Stimulated activated CD8-positive, alpha-beta memory T cell treated with anti-CD3 and anti-CD28 coated beads, Interleukin-2, amount 100 ng/mL, for 1 hour (primary cell): Measurements from ENCODE around the gene ACADS.

Source experiments
- DNase-seq, 2 donors: peaks; one replicate each; pipeline ENCODE4 v3.0.0-alpha.2; 2020; ENCODE audit warnings: low read depth in 2 of 2

The ACADS gene

DNA sequence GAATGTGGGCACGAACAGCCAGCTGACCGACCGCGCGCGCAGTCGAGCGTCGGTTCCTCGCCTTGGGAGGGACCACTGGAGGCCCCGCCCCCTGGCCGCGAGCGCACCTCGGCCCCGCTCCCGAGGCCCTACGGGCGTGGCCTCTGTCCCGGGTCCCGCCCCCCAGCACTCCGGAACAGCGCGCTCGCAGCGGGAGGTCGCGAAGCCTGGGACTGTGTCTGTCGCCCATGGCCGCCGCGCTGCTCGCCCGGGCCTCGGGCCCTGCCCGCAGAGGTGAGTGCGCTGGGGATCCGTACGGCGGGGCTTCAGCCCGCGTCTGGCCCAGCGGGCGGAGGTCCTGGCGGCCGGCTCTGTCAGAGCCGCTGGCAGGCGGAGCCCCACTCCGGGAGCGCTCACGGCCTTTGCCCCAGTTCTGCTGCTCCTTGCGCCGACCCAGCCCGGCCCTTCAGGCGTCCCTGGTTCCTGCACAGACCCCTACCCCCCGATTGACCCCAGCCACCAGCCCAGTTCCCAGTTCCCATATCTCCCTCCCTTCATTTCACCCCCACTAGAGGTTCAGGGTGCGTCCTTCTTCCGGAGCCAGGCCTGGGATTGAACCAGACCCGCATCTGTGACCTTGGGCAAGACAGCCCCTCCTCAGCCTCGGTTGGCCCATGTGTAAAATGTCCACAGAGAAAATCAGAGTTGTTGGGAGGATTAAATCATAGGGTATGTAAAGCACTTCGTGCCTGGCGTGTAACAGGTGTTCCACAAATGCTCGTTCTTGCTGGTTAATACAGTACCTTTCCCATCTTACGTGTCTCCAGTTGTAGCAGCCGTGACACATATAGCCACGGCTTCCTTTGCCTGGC is at the start of gene ACADS:
ACADS (plus strand) TSS at position 168 of the 851 bp plus-strand sequence; CDS start at position 228, 60 bp downstream.
- DNase-seq, result peak; percentile 73 to 81

DNA sequence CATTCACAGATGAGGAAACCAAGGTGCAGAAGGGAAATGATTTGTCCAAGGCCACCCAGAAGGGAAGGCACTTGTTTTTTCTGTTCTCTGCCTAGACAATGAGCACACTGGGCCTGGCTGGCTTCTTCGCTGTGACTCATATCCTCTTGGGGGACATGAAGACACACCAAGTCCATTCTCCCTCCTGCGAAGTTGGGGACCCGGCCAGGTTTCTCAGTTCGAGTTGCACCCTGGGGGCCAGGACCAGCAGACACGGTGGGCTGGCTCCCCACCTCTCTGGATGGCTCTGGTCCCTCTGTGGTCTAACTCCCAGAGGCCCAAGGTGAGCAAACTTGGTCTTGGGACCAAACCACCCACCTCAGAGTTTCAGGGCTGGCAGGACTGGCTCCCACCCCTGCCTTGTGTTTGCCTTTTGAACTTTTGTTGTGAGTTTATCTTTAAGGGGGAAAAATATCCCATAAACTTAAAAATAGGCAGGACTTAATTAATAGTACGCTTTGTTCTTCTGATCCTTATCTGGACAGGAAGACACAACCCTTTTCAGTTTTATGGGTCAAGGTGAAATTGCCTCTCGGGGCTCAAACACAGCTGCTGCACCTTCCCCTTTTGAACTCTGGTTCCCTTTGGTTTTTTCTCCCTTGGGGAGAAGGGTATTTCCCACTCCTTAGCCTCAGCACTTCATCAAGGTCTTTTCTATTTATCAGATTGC is 47.7 kb upstream of the ACADS start:
- DNase-seq, result no peak

DNA sequence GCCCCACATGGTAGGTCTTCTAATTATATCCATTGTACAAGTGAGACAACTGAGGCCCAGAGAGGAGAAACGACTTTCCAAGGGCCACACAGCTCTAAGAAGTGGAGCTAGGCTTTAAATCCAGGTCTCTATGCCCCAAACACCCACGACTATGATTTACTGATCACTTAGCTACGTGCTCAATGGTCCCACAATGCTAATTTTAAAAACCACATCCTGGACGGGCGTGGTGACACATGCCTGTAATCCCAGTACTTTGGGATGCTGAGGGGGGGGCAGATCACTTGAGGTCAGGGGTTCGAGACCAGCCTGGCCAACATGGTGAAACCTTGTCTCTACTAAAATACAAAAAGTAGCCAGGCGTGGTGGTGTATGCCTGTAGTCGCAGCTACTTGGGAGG is 47.1 kb upstream of the ACADS start:
- no peak for DNase-seq

DNA sequence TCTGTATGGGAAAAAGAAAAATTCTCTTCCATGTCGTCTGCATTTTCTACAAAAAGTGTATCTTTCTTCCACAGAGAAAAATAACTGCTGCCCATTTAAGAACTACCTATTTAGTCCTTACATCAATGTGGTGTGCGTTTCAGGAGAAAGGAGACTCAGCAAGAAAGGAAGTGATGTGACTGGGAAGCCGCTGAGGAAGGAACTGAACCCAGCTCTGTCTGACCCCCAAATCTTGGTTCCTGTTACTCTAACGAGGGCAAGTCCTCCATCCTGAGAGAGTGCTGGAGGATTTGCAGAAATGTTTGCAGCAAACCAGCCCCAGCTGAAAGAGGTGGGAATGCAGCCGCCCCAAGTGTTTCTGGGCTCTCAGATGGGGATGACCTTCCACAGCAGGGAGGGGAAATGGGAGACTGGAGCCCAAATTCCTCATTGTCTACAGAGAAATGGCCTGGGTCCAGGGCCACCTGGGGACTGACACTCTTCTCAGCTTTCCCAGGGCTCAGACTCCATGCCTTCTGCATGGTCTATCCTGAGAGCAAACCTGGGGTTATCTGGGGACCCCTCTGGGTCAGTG is 45.4 kb upstream of the ACADS start:
- DNase-seq, result no peak

GRCh38 chr12:120684523-120684932 is 41.1 kb upstream of the ACADS start:
- DNase-seq, result no peak

- no peak for DNase-seq
Measured at GRCh38 chr12:120685522-120685921, 40.1 kb upstream of the ACADS start.

- DNase-seq, result peak; percentile 95 to 97
Measured at GRCh38 chr12:120686151-120686689, 39.4 kb upstream of the ACADS start.

DNA sequence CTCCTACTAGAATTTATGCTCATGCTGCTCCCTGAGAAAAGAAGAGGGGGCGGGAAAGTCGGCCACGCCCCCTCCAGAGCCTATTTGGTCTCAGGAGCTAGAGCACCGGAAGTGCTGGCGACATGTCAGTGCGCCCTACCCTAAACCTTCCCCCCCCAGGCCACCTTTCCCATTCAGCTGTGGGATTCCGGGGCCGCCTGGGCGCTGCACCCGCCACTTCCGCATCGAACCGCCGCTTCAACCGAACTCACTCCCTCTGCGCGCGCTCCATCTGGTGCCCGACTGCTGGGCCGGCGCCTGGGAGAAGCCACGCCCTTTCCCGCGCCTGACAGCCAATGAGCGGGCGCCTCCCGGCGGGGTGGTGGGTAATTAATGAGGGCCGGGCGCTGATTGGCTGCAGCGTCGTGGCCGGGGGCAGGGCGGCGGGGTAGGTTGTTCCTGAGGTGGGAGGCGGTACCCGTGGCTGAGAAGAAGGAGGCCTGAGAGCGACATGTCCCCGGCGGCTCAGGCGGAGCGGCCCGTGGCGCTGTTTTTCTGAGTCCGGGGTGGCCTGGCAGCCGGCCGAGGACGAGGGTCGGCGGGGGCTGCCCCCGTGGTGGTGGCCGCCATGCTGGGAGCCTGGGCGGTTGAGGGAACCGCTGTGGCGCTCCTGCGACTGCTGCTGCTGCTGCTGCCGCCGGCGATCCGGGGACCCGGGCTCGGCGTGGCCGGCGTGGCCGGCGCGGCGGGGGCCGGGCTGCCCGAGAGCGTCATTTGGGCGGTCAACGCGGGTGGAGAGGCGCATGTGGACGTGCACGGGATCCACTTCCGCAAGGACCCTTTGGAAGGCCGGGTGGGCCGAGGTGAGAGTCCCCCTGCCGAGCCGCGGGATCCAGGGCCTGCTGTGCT is 38.7 kb upstream of the ACADS start, which contains the start of gene MLEC:
MLEC (plus strand) TSS at position 460 of the 888 bp plus-strand sequence; CDS start at position 608, 148 bp downstream.
- peak; percentile 99 for DNase-seq

DNA sequence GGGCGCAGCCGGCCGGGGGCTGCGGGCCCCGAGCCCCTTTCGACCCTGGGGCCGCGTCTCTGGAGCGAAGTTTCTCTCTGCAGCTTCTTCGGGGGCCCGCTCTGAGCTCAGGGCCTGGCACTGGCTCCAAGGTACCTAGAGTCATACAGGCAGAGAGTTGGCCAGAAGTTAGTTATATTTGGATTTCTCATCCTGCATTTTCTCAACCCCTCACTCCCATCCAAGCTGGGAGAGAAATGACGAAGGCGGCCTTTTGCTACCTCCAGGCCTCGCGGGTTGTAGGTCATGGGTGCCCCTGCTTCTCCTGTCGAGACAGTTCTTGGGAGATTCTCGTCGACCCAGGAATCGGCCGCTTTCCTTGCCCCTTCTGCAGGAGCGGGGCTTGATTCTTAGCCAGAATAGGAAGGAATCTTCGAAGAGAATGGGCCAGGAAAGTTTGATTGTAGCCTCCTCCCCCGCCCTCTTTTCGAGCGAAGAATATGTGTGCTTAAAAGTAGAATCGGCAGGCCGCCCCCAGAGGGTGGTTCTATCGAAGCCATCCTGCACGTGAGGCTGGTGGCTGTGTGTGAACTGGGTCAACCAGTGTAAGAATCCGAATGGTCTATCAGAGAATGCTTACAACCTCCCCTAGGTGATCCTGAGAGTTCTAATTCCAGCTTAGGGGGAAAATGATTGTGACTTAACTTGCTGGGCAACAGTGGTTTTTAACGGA is 37.9 kb upstream of the ACADS start:
- DNase-seq, result no peak

DNA sequence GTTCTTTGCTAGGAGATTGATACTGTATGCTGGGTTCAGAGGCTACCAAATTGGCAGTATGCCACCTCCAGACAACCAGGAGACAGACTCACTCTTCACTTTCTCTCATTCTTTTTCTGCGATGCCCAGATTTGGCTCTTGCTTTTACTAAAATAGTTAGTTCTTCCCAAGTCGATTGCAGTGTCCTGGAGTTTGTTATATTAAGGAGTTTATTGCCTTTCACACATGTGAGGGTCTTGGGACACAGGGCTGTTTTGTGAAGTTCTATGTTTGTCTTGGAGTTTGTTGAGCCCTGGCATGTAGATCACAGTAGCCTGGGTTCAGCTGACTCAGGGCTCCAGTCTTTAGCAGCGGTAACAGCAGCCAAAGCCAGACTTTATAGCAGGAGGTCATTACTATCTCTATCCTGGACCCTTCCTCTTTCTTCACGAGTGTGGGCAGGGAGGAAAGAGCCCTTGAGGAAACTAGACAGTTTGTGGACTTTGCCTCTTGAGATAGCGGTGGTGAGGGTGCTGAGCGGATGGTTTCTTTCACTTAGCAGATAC is 37.0 kb upstream of the ACADS start:
- DNase-seq, result no peak

DNA sequence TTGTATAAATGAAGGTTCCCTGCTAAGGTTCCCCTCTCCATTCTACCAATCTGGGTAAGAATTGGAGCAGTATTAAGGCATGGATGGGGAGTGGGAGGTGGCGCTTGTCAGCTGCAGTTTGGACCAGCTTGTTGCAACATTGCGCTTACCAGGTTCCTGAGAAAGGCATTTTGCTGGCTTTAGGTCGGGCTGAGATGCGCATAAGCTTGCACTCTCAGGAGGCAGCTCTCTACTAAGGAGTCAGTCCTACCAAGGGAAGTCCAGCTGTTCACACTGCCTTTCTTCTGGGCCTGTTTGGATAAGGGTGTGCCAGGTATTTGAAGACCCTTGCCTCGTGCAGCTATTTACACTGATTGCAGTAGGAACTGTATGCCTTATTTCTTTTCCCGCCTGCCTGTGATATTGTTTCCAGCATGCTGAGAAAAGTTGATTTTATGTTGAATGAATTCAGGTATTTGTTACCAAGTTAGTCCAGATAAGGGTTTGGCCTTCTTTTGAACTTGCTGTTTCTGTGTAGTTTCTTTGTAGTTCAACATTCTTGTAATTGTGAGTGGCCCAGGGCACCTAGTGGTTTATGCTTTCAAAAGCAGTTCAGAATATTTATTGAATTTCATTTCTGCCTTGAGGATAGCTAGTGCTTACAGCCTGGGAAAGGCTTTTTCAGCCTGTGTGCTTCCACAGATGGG is 36.1 kb upstream of the ACADS start:
- no peak for DNase-seq

DNA sequence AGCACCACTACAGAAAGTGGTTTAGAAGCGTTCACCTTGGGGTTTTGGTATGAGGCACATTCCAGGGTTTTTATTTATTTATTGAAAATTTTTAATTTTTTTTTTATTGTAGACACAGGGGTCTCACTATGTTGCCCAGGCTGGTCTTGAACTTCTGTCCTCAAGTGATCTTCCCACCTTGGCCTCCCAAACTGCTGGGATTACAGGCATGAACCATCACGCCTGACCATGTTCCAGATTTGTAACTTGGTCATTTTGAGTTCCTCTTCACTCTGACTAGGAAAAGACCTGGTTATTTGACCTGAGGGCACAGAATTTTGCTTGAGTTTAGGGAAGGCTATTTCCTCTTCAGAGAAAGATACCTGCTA is 35.6 kb upstream of the ACADS start:
- no peak for DNase-seq

DNA sequence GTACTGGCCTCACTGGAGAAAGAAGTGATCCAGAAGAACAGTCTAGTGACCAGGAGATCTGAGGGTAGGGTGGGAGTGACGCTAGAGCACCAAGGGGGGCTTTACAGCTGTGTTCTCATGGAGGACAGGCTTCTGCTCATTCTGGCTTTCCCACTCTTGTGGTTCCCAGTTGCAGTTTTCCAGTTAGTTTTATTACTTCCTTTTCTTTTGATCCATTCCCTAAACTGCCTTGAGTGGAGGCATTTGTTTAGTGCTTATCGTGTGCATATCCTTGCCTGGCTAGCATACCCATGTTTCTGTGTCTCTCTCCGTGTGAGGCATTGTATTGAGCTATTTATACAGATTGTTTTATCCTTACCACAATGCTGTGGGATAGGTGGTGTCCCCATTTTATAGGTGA is 34.6 kb upstream of the ACADS start:
- no peak for DNase-seq

DNA sequence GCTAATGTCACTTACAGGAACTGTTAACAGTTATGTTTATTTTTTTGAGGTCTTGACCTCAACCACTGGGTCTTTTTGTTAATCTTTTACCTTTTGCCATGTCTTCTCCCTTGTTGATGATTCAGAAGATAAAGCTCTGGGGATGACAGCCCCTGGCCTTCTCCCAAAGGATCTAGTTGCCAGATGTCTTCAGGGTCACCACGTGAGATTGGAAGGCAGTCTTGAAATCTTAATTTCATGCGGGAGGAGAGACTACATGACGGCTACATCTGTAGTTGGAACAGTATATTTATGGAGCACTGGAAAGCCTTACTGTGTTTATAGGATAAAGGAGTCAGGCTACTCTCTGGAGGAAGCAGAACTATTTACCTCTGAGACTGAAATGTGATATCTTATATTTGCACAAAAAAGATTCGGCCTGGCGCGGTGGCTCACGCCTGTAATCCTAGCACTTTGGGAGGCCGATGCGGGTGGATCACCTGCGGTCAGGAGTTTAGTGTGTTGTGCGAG is 33.0 kb upstream of the ACADS start:
- no peak for DNase-seq

DNA sequence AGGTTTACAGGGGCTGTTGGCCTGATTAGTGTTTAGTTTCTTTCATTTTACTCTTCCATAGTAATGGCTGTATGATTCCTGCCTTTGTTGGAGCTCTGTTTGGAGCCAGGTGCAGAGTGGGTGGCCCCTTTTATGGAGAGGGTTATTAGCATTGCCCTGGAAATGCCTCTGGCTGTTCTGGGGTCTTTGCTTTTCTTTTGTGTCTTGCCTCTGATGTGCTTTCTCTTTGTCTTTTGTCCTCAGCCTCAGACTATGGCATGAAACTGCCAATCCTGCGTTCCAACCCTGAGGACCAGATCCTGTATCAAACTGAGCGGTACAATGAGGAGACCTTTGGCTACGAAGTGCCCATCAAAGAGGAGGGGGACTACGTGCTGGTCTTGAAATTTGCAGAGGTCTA is 31.8 kb upstream of the ACADS start:
- DNase-seq, result no peak

- DNase-seq, result no peak
Measured at GRCh38 chr12:120696626-120697025, 29.0 kb upstream of the ACADS start.

DNA sequence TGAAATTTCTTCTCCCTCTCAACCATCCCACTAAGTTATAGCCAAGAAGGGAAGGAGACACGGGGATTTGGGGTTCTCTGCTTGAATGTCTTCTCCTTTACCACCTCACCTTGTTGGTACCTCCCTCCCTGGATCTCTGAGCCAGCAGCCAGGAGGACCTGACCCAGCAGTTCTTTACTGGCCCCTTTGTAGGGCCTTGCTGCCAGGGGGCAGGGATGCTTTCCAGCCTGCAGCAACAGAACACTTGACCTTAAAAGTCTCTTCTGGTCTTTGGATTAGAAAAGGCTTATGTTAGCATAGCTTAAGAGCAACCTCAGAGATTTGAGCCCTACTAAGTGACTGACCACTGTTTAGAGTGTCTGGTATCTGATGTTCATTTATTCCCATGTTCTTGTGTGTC is 28.3 kb upstream of the ACADS start:
- DNase-seq, result no peak

DNA sequence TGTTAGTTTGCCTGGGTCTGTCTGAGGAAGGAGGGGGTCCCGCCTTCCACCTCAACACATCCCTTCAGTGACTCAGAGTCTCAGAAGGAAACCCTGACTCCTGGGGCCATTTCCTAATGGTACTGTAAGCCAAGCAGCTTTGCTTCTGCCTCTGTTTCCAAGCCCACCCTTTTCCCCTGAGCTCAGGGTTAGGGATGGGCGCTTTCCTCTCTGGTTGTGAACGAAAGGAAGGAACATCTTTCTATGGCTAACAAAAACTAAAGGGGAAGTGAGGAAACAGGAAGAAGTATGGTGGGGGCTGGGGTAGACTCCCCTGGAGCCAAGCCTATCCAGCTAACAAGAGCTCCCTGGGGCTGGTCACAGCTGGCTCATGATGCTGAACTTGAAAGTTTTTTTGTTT is 27.0 kb upstream of the ACADS start:
- no peak for DNase-seq

GRCh38 chr12:120699553-120699952 is 26.1 kb upstream of the ACADS start:
- no peak for DNase-seq

DNA sequence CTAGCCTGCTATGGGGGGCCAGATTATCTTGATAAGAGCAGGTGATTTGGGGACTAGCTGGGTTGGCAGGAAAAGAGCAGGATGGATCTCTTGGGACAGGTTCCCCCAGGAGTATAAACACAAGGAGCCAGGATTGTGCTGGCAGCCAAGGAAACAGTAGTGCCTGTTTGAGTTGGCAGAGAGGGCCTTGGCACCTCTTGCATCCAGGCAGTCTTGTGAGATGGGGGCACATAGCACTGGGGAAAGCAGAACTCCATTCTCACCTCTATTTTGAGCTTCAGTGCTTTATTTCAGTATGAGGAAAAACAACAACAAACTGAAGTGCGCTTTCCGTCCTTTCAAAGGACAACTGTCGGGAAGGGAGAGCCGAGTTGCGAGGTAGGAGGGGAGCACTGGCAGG is 24.7 kb upstream of the ACADS start:
- DNase-seq, result no peak
